AG09309 (cell line): ENCODE measurements around the gene STK32A.

ENCODE experiments used
- DNase-seq: peaks from one replicate; pipeline ENCODE4 v3.0.0-alpha.2; 2010; ENCODE audit warnings: low read depth
- H3K4me3 ChIP-seq: 2 replicates; pipeline ENCODE4 v1.5.1; 2011; ENCODE audit warnings: mild to moderate bottlenecking, low read depth, low read length, moderate library complexity; ENCODE audit not compliant: control insufficient read depth
- CTCF ChIP-seq: IDR thresholded peaks from 2 replicates; pipeline ENCODE4 v1.5.1; 2011; ENCODE audit warnings: mild to moderate bottlenecking, low read depth, low read length, inconsistent platforms; ENCODE audit not compliant: insufficient read depth, control insufficient read depth; ENCODE audit errors: missing control alignments

STK32A gene

GRCh38 chr5:147200004-147200403 lies 34.8 kb upstream of the STK32A start:
- TF ChIP-seq CTCF, result no peak
- no peak overlapping the region for H3K4me3 ChIP-seq

GRCh38 chr5:147203213-147203612 lies 31.6 kb upstream of the STK32A start:
- DNase-seq, result no peak
- TF ChIP-seq CTCF, result no peak

More at GRCh38 chr5:147200004-147200403, 34.8 kb upstream of the STK32A start:
- no peak for DNase-seq

GRCh38 chr5:147204576-147204975 lies 30.2 kb upstream of the STK32A start:
- no peak for DNase-seq
- TF ChIP-seq CTCF, result no peak

More at GRCh38 chr5:147203213-147203612, 31.6 kb upstream of the STK32A start:
- H3K4me3 ChIP-seq, result no peak overlapping the region

GRCh38 chr5:147208134-147208533 lies 26.7 kb upstream of the STK32A start:
- no peak for DNase-seq
- no peak overlapping the region for H3K4me3 ChIP-seq
- TF ChIP-seq CTCF, result no peak

More at GRCh38 chr5:147204576-147204975, 30.2 kb upstream of the STK32A start:
- no peak overlapping the region for H3K4me3 ChIP-seq

- DNase-seq, result no peak
- H3K4me3 ChIP-seq, result no peak overlapping the region
- no peak for TF ChIP-seq CTCF
These were observed 18.2 kb upstream of the STK32A start for GRCh38 chr5:147216552-147217154.

DNA sequence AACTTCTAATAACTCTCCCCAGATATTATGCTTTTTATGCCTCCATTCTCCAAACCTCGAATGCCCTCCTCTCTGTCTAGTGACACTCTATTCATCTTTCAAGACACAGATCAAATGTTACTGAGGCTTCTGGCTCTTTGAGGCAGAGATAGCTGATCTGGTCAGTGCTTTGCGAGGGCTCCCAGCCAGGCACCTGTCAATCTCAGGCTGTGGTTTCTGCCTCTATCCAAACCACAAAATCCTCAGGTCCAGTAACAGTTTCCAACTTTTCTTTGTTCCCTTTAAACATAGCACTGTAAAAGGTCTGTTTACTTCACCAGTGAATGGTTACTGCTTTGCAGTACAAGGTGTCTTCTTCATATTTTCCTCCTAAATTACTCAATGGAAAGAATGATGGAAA lies 11.5 kb upstream of the STK32A start:
- TF ChIP-seq CTCF, result no peak

More for the DNA sequence above, 11.5 kb upstream of the STK32A start:
- H3K4me3 ChIP-seq, result no peak overlapping the region
- no peak for DNase-seq
